GM06990 (cell line): ENCODE data around the gene LINGO3.

Experiments
- DNase-seq: peaks from one replicate; pipeline ENCODE4 v3.0.0-alpha.2; 2011; ENCODE audit not compliant: insufficient read length; ENCODE audit errors: extremely low read depth
- H3K27me3 ChIP-seq: replicated peaks from 2 replicates; pipeline ENCODE4 v1.6.0; 2011; ENCODE audit warnings: low read length; ENCODE audit not compliant: control insufficient read depth, insufficient read depth
- H3K36me3 ChIP-seq: 2 replicates; pipeline ENCODE4 v1.5.1; 2011; ENCODE audit warnings: low read length; ENCODE audit not compliant: control insufficient read depth, insufficient read depth
- H3K4me3 ChIP-seq: replicated peaks from 2 replicates; pipeline ENCODE4 v1.5.1; 2011; ENCODE audit warnings: low read depth, mild to moderate bottlenecking, control low read depth, low read length
- CTCF ChIP-seq: IDR thresholded peaks from 2 replicates; pipeline ENCODE4 v1.5.1; 2011; ENCODE audit warnings: low read length, control low read depth, mild to moderate bottlenecking, inconsistent platforms; ENCODE audit not compliant: insufficient read depth, poor library complexity, severe bottlenecking

Gene LINGO3

GRCh38 chr19:2270157-2270422 lies 37.9 kb downstream of the LINGO3 start:
- TF ChIP-seq CTCF, result no peak
- Histone ChIP-seq H3K27me3 (no peaks in the 10 kb centered on the region), H3K36me3 (peaks cover 5% of the 10 kb centered on the region; the same call in 1 of the 2 replicates), H3K4me3 (peak overlapping the region; percentile 97)
- DNase-seq, result no peak

GRCh38 chr19:2269244-2270156 lies 38.5 kb downstream of the LINGO3 start:
- H3K27me3 ChIP-seq, result no peaks in the 10 kb centered on the region
- peak overlapping the region; percentile 97 for H3K4me3 ChIP-seq
- peak; percentile 96 for DNase-seq
- TF ChIP-seq CTCF, result peak; percentile 20
- H3K36me3 ChIP-seq, result peaks cover 3% of the 10 kb centered on the region; the same call in 1 of the 2 replicates

GRCh38 chr19:2268861-2269243 lies 39.1 kb downstream of the LINGO3 start:
- Histone ChIP-seq H3K36me3 (peaks cover 3% of the 10 kb centered on the region; the same call in 1 of the 2 replicates), H3K4me3 (peak overlapping the region; percentile 62), H3K27me3 (no peaks in the 10 kb centered on the region)
- no peak for DNase-seq
- TF ChIP-seq CTCF, result no peak

- no peak for DNase-seq
- TF ChIP-seq CTCF, result no peak
- peak overlapping the region; percentile 62; the same call in 1 of the 2 replicates for H3K4me3 ChIP-seq
Observed at GRCh38 chr19:2268480-2268830, 39.5 kb downstream of the LINGO3 start.

GRCh38 chr19:2266183-2266993 lies 41.6 kb downstream of the LINGO3 start:
- no peaks in the 10 kb centered on the region; the same call in 1 of the 2 replicates for H3K36me3 ChIP-seq
- TF ChIP-seq CTCF, result peak; percentile 2
- no peaks in the 10 kb centered on the region for H3K27me3 ChIP-seq
- no peak overlapping the region for H3K4me3 ChIP-seq
- DNase-seq, result peak; percentile 79

More at GRCh38 chr19:2268480-2268830, 39.5 kb downstream of the LINGO3 start:
- Histone ChIP-seq H3K27me3 (no peaks in the 10 kb centered on the region), H3K36me3 (peaks cover 3% of the 10 kb centered on the region; the same call in 1 of the 2 replicates)
